HG03025 (cell line): Measurements from ENCODE around the gene SUPV3L1.

Experiments used
- ATAC-seq: cut with Tn5 transposase; IDR thresholded peaks from one replicate; pipeline ENCODE4 v1.9.1; 2021; ENCODE audit warnings: mild to moderate bottlenecking, moderate library complexity; ENCODE audit not compliant: unreplicated experiment, low FRiP score

The SUPV3L1 gene

GRCh38 chr10:69226919-69227450, 47.0 kb downstream of the SUPV3L1 start:
- no peak for ATAC-seq

- ATAC-seq: no peak
Observed at GRCh38 chr10:69228151-69228550, 48.1 kb downstream of the SUPV3L1 start.

GRCh38 chr10:69229616-69229916, 49.5 kb downstream of the SUPV3L1 start:
- no peak for ATAC-seq

- ATAC-seq: no peak
Observed at GRCh38 chr10:69230128-69230527, 50.1 kb downstream of the SUPV3L1 start.

GRCh38 chr10:69232252-69232651, 52.2 kb downstream of the SUPV3L1 start:
- no peak for ATAC-seq

- ATAC-seq: no peak
Observed at GRCh38 chr10:69232736-69233480, 52.9 kb downstream of the SUPV3L1 start.

- no peak for ATAC-seq
Observed at GRCh38 chr10:69234447-69234846, 54.4 kb downstream of the SUPV3L1 start.

GRCh38 chr10:69237528-69238159, 57.6 kb downstream of the SUPV3L1 start:
- no peak for ATAC-seq

GRCh38 chr10:69239136-69239535, 59.1 kb downstream of the SUPV3L1 start:
- no peak for ATAC-seq

GRCh38 chr10:69239816-69240434, 59.9 kb downstream of the SUPV3L1 start:
- ATAC-seq: no peak

- no peak for ATAC-seq
Observed at GRCh38 chr10:69240455-69240854, 60.4 kb downstream of the SUPV3L1 start.

GRCh38 chr10:69241575-69241974, 61.5 kb downstream of the SUPV3L1 start:
- ATAC-seq: no peak

GRCh38 chr10:69242040-69242851, 62.2 kb downstream of the SUPV3L1 start:
- no peak for ATAC-seq

- ATAC-seq: no peak
Observed at GRCh38 chr10:69242852-69243212, 62.8 kb downstream of the SUPV3L1 start.

GRCh38 chr10:69243817-69244216, 63.8 kb downstream of the SUPV3L1 start:
- no peak for ATAC-seq

GRCh38 chr10:69246036-69246435, 66.0 kb downstream of the SUPV3L1 start:
- no peak for ATAC-seq

- ATAC-seq: no peak
Observed at GRCh38 chr10:69246581-69247312, 66.7 kb downstream of the SUPV3L1 start.

- no peak for ATAC-seq
Observed at GRCh38 chr10:69247313-69247710, 67.3 kb downstream of the SUPV3L1 start.

- no peak for ATAC-seq
Observed at GRCh38 chr10:69248117-69248730, 68.2 kb downstream of the SUPV3L1 start.

GRCh38 chr10:69250041-69250440, 70.0 kb downstream of the SUPV3L1 start:
- no peak for ATAC-seq
